Parathyroid adenoma (tissue), 2 donors: ENCODE measurements around the gene FGF19.

Source experiments
- H2AFZ ChIP-seq: fragments of 300-600 bp; sonication (generic); one replicate; pipeline ENCODE4 v1.7.0; 2017; ENCODE audit warnings: antibody characterized with exemption, mild to moderate bottlenecking
- H3K27ac ChIP-seq: fragments of 300-600 bp; sonication (generic); one replicate; pipeline ENCODE4 v1.7.0; 2017
- H3K27me3 ChIP-seq: fragments of 300-600 bp; sonication (generic); one replicate; pipeline ENCODE4 v1.7.0; 2017; ENCODE audit warnings: low read length; ENCODE audit not compliant: control insufficient read depth, insufficient read depth
- H3K36me3 ChIP-seq: fragments of 300-600 bp; sonication (generic); one replicate; pipeline ENCODE4 v1.7.0; 2017; ENCODE audit warnings: low read length; ENCODE audit not compliant: control insufficient read depth, insufficient read depth
- H3K4me1 ChIP-seq: fragments of 300-600 bp; sonication (generic); one replicate; pipeline ENCODE4 v1.7.0; 2017; ENCODE audit warnings: control low read depth
- H3K4me2 ChIP-seq: fragments of 300-600 bp; sonication (generic); one replicate; pipeline ENCODE4 v1.7.0; 2017; ENCODE audit warnings: low read length
- H3K4me3 ChIP-seq: fragments of 300-600 bp; sonication (generic); one replicate; pipeline ENCODE4 v1.7.0; 2017; ENCODE audit warnings: low read depth, low read length
- H3K79me2 ChIP-seq: fragments of 300-600 bp; sonication (generic); one replicate; pipeline ENCODE4 v1.7.0; 2017; ENCODE audit warnings: control low read depth
- H3K9ac ChIP-seq: fragments of 300-600 bp; sonication (generic); one replicate; pipeline ENCODE4 v1.7.0; 2017; ENCODE audit warnings: mild to moderate bottlenecking
- H3K9me3 ChIP-seq: fragments of 300-600 bp; sonication (generic); one replicate; pipeline ENCODE4 v1.7.0; 2017; ENCODE audit warnings: low read length; ENCODE audit not compliant: control insufficient read depth
- CTCF ChIP-seq: fragments of 300-600 bp; sonication (generic); IDR thresholded peaks from one replicate; pipeline ENCODE4 v1.7.0; 2017; ENCODE audit warnings: antibody characterized with exemption, mild to moderate bottlenecking
- donor health status: primary hyperparathyroidism.

The FGF19 gene

GRCh38 chr11:69674886-69675714, 28.7 kb downstream of the FGF19 start, which contains the start of gene LTO1:
LTO1 (minus strand) TSS chr11:69675353; CDS start chr11:69675239, 114 bp downstream.
- TF ChIP-seq CTCF: no peak
- peak within 1 kb of the TSS; percentile 77 for H3K4me3 ChIP-seq
- H3K9me3 ChIP-seq: no peaks in the 10 kb centered on the region
- peak within 1 kb of the TSS; percentile 81 for H3K4me2 ChIP-seq
- H3K27ac ChIP-seq: peak within 1 kb of the TSS; percentile 64
- peaks cover 4% of the 10 kb centered on the region for H3K4me1 ChIP-seq
- H3K36me3 ChIP-seq: no peaks in the 10 kb centered on the region
- H3K27me3 ChIP-seq: no peaks in the 10 kb centered on the region
- H2AFZ ChIP-seq: peak within 1 kb of the TSS; percentile 90
- no peaks in the 10 kb centered on the region for H3K79me2 ChIP-seq
- H3K9ac ChIP-seq: peak within 1 kb of the TSS; percentile 61

GRCh38 chr11:69674267-69674885, 29.4 kb downstream of the FGF19 start:
- H3K4me3 ChIP-seq: peak overlapping the region; percentile 77
- no peaks in the 10 kb centered on the region for H3K27me3 ChIP-seq
- H3K4me1 ChIP-seq: peaks cover 4% of the 10 kb centered on the region
- H3K36me3 ChIP-seq: no peaks in the 10 kb centered on the region
- peak overlapping the region; percentile 90 for H2AFZ ChIP-seq
- peak overlapping the region; percentile 61 for H3K9ac ChIP-seq
- TF ChIP-seq CTCF: no peak
- H3K79me2 ChIP-seq: no peaks in the 10 kb centered on the region
- H3K4me2 ChIP-seq: peak overlapping the region; percentile 81
- peak overlapping the region; percentile 64 for H3K27ac ChIP-seq
- no peaks in the 10 kb centered on the region for H3K9me3 ChIP-seq

- Histone ChIP-seq H2AFZ (no peak overlapping the region), H3K4me2 (no peak overlapping the region), H3K36me3 (no peaks in the 10 kb centered on the region), H3K27ac (no peak overlapping the region), H3K27me3 (no peaks in the 10 kb centered on the region), H3K4me3 (no peak overlapping the region), H3K79me2 (no peaks in the 10 kb centered on the region), H3K9ac (no peak overlapping the region), H3K9me3 (no peaks in the 10 kb centered on the region), H3K4me1 (peaks cover 4% of the 10 kb centered on the region)
- TF ChIP-seq CTCF: no peak
Observed at GRCh38 chr11:69671734-69672465, 31.9 kb downstream of the FGF19 start.

GRCh38 chr11:69670158-69670845, 33.5 kb downstream of the FGF19 start:
- H3K27ac ChIP-seq: no peak overlapping the region
- H3K79me2 ChIP-seq: no peaks in the 10 kb centered on the region
- H3K9ac ChIP-seq: no peak overlapping the region
- H2AFZ ChIP-seq: no peak overlapping the region
- peak; percentile 79 for TF ChIP-seq CTCF
- peaks cover 4% of the 10 kb centered on the region for H3K4me1 ChIP-seq
- no peak overlapping the region for H3K4me2 ChIP-seq
- H3K36me3 ChIP-seq: no peaks in the 10 kb centered on the region
- H3K27me3 ChIP-seq: no peaks in the 10 kb centered on the region
- H3K9me3 ChIP-seq: no peaks in the 10 kb centered on the region
- no peak overlapping the region for H3K4me3 ChIP-seq
